GM21367 (cell line): Measurements from ENCODE around the gene ITGB1BP1.
"Not testable (repeated sequence)": the region's sequence is repeated elsewhere in the genome, so short reads cannot be mapped to it uniquely, and the experiment has no call there.

ENCODE experiments used
- ATAC-seq: cut with Tn5 transposase; IDR thresholded peaks from one replicate; pipeline ENCODE4 v1.9.1; 2021; ENCODE audit not compliant: unreplicated experiment

The ITGB1BP1 gene

GRCh38 chr2:9401646-9402371, 21.5 kb downstream of the ITGB1BP1 start:
- ATAC-seq = no peak

DNA sequence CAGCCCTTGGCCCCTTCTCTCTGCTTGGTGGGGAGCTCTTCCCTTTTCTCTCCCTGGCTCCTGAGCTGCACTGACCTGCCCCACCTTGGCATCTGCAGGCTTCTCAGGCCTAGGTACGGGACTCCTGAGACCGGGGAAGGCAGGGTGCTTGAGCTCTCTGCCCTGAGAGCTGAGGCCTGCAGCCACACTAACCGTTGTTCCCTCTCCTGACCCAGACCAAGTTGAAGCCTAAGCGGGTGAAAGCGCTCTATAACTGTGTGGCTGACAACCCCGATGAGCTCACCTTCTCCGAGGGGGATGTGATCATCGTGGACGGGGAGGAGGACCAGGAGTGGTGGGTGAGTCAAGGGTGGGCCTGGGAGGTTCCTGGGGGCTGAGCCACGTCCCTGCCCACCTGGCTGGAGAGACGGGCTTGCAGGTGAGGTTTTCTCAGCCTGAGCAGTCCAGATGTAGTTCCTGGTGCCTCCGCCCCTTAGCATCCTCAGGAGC, 22.2 kb downstream of the ITGB1BP1 start:
- no peak for ATAC-seq

- ATAC-seq = no peak
These were observed 22.9 kb downstream of the ITGB1BP1 start for GRCh38 chr2:9400268-9401058.

DNA sequence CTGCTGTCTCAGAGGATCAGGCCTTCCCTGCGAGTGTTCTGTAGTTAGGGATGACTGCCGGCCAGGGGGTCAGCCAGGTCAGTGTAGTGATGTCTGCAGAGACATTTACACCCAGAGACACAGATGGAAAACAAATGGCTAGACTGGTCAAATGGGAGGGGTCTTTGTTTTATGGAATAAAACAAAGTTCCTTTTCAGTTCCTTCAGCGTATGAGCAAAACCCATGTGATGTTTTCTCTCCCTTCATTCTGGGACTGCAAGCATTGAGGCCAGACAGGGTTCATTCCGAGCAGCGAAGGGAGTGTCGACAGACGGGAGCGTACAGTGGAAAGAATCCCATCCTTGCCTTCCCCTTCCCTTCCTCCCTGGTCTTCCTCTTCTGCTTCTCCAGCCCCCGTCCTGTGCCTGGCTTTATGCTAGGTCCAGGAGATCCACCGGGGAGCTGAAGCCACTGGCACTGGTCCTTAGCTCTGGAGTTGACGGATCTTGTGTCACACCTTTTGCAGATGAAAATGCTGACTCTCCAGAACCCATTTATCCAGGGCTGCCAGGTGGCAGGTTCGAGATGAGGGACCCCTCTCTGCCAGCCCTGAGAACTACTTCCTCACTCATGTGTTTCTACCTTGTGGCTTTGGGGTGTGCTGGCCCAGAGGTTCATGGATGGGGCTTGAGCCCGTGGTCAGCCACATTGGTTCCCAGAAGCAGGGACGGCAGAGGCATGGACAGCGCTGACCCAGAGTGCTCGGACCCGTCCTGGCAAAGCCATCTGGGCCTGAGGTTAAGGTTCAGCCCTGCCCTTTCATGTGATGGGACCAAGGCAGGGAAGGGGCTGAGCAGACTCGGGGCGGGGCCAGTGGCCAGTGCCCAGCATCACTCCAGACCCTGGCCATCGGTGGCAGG, 24.2 kb downstream of the ITGB1BP1 start:
- ATAC-seq = no peak

- ATAC-seq = not testable (repeated sequence)
These were observed 25.1 kb downstream of the ITGB1BP1 start for GRCh38 chr2:9398251-9398650.

- ATAC-seq = no peak
These were observed 26.1 kb downstream of the ITGB1BP1 start for GRCh38 chr2:9397201-9397600.

DNA sequence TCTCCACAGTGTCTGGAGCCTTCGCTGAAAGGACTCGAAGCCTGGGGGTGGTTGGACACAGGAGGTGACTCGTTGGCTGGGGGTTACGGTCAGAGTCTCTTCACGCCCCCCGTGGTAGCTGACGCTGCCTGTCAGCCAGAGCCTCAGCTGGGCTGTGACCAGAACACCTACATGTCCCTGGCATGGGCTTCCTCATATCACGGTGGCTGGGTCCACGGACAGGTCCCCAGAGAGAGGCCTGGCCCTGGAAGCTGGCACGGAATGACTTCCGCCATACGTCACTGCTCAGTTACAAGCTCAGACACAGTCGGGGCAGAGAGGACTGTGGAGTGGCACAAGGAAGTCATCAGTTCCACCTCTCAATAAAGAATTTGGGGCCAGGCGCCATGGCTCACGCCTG, 28.5 kb downstream of the ITGB1BP1 start:
- ATAC-seq = no peak

DNA sequence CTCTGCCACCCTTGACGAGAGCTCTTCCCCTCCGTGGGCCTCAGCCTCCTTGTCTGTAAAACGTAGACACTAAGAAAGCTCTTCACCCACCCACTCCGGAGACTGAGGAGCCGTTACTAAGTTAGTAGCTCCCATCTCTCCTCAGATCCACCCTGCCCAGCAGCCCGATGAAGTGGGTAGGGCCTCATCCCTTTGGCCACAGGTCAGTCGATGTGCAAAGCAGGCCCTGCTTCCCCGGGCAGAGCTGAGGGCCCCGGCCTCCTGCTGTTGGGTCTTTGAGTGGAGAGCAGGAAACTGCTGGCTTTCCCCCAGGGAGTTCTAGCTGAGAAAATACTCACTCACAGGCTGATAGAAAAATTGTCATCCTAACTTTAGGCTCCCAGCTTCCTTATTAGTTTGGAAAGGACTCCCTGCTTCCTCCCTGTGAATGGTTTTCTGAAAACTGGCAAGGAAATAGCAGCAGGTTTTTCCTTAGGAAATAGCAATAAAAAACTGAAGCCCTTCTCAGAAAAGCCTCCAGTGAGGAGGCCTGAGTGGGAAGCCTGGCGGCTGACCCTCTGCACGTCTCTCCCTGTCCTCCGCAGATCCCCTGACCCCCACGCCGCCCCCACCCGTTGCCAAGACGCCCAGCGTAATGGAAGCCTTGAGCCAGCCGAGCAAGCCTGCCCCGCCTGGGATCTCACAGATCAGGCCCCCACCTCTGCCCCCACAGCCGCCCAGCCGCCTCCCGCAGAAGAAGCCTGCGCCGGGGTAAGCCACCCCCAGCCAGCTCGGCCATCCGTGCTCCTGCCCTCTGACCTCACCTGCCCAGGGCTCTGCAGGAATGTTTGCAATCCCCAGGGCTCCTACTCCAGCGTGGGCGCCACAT, 30.2 kb downstream of the ITGB1BP1 start:
- no peak for ATAC-seq

GRCh38 chr2:9391961-9392720, 31.2 kb downstream of the ITGB1BP1 start:
- ATAC-seq = no peak

- ATAC-seq = no peak
These were observed 32.3 kb downstream of the ITGB1BP1 start for GRCh38 chr2:9390991-9391390.

DNA sequence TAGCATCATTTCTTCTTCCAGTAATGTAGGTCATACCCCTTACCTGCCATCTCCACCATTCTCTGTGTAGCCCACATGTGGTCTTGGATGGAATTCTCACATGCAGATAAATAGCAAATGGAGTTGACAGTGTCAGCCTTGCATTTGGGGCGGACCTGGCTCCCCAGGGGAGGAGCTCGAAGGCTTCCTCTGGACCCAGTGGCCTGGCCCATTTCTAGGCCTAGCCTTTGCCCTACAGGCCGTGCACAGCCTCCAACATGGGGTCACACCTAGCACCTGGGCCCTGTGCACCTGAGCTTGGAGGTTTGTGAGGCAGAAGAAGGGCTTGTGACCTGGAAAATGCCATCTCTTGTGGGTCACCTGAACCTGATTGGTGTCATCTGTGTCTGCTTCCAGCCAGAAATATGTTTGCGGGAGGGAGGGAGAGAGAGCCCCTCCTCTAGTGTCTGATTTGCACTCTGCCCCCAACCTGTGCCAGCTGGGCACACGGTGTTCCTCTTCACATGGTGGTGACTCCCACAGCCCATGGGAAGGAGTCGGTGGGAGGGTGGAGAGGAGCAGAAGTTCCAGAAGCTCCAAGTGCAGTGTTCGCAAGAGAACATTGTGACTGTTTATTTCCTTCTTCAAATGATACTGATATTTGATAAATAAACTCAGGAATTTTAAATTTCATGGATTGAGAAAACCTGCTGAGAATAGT, 33.0 kb downstream of the ITGB1BP1 start:
- ATAC-seq = no peak

- no peak for ATAC-seq
These were observed 34.1 kb downstream of the ITGB1BP1 start for GRCh38 chr2:9388950-9389911.

DNA sequence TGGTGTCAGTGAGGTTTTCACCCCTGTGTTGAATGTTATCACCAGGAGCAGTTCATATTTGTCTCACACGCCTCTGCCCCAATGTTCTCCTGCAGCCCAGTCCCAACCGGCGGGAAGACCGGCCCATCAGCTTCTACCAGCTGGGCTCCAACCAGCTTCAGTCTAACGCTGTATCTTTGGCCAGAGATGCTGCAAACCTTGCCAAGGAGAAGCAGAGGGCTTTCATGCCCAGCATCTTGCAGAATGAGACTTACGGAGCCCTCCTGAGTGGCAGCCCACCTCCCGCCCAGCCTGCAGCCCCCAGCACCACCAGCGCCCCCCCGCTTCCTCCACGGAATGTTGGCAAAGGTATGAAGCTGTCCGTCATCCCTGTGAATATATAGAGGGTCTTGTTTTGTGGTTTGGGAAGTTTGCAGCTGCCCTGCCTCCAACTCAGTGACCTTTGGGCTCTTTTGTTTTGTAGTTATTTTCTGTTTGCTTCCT, 35.1 kb downstream of the ITGB1BP1 start:
- no peak for ATAC-seq

- no peak for ATAC-seq
These were observed 37.5 kb downstream of the ITGB1BP1 start for GRCh38 chr2:9385841-9386240.

- no peak for ATAC-seq
These were observed 38.8 kb downstream of the ITGB1BP1 start for GRCh38 chr2:9384521-9384920.

GRCh38 chr2:9382604-9383235, 40.6 kb downstream of the ITGB1BP1 start:
- ATAC-seq = no peak
